Neural cell (in vitro differentiated cells): ENCODE data around the gene SRRM1. TPM values are rescaled to one million over a fixed set of nuclear protein-coding genes. Genes with fewer than 3 reads are reported as not detected.

Experiments
- H2AFZ ChIP-seq: fragments of 200-600, 300-800 bp; sonication (generic), shearing (Covaris generic); 2 replicates; pipeline ENCODE4 v1.6.0; 2014; ENCODE audit warnings: low read depth, mild to moderate bottlenecking, antibody characterized with exemption, low read length, moderate library complexity
- H3F3A ChIP-seq: fragments of 200-600 bp; shearing (Covaris generic); 2 replicates; pipeline ENCODE4 v1.6.1; 2016; ENCODE audit warnings: mild to moderate bottlenecking, moderate library complexity, mixed read lengths, antibody characterized with exemption, low read length; ENCODE audit not compliant: insufficient read depth, poor library complexity, severe bottlenecking
- H3K27ac ChIP-seq: fragments of 200-600, 300-800 bp; sonication (generic), shearing (Covaris generic); 2 replicates; pipeline ENCODE4 v1.5.1; 2014; ENCODE audit warnings: mild to moderate bottlenecking, low read length, moderate library complexity
- H3K27me3 ChIP-seq: fragments of 300-800, 200-600 bp; sonication (generic), shearing (Covaris generic); 2 replicates; pipeline ENCODE4 v1.6.0; 2014; ENCODE audit warnings: mild to moderate bottlenecking, low read depth, low read length, moderate library complexity; ENCODE audit not compliant: insufficient read depth
- H3K36me3 ChIP-seq: fragments of 300-800, 200-600 bp; sonication (generic), shearing (Covaris generic); 2 replicates; pipeline ENCODE4 v1.5.1; 2014; ENCODE audit warnings: mild to moderate bottlenecking, antibody characterized with exemption, low read length, moderate library complexity; ENCODE audit not compliant: insufficient read depth
- H3K4me2 ChIP-seq: fragments of 300-800, 200-600 bp; sonication (generic), shearing (Covaris generic); 2 replicates; pipeline ENCODE4 v1.6.0; 2014; ENCODE audit warnings: mild to moderate bottlenecking, low read length
- H3K4me3 ChIP-seq: fragments of 300-800, 200-600 bp; sonication (generic), shearing (Covaris generic); 2 replicates; pipeline ENCODE4 v1.5.1; 2014; ENCODE audit warnings: mild to moderate bottlenecking, low read length, moderate library complexity
- H3K79me2 ChIP-seq: fragments of 200-600 bp; shearing (Covaris generic); replicated peaks from 2 replicates; pipeline ENCODE4 v1.6.0; 2014; ENCODE audit warnings: mild to moderate bottlenecking, low read length, moderate library complexity; ENCODE audit not compliant: insufficient read depth
- H3K9ac ChIP-seq: fragments of 300-800, 200-600 bp; sonication (generic), shearing (Covaris generic); 2 replicates; pipeline ENCODE4 v1.6.1; 2016; ENCODE audit warnings: mild to moderate bottlenecking, low read length, mixed read lengths
- H3K9me2 ChIP-seq: fragments of 200-600 bp; shearing (Covaris generic); 2 replicates; pipeline ENCODE4 v1.6.1; 2016; ENCODE audit warnings: mild to moderate bottlenecking, low read length, mixed read lengths; ENCODE audit not compliant: insufficient read depth
- H3K9me3 ChIP-seq: fragments of 200-600, 300-800 bp; sonication (generic), shearing (Covaris generic); 2 replicates; pipeline ENCODE4 v1.6.1; 2016; ENCODE audit warnings: mild to moderate bottlenecking, mixed run types, low read length, moderate library complexity, mixed read lengths
- H4K20me1 ChIP-seq: fragments of 200-600 bp; shearing (Covaris generic); 2 replicates; pipeline ENCODE4 v1.6.1; 2016; ENCODE audit warnings: mild to moderate bottlenecking, mixed run types; ENCODE audit not compliant: insufficient read depth
- CTCF ChIP-seq: fragments of 450-650 bp; IDR thresholded peaks from 2 replicates; pipeline ENCODE4 v1.5.1; 2014; ENCODE audit warnings: antibody characterized with exemption, mild to moderate bottlenecking, moderate library complexity; ENCODE audit not compliant: poor library complexity, severe bottlenecking
- EP300 ChIP-seq: fragments of 450-650 bp; conservative IDR thresholded peaks from 2 replicates; pipeline ENCODE4 v1.6.1; 2014; ENCODE audit warnings: antibody characterized with exemption, mild to moderate bottlenecking, moderate library complexity; ENCODE audit not compliant: poor library complexity, severe bottlenecking
- EZH2 ChIP-seq: fragments of 200-600, 300-800 bp; shearing (Covaris generic), sonication (generic); IDR thresholded peaks from 2 replicates; pipeline ENCODE4 v1.6.1; 2014; ENCODE audit warnings: antibody characterized with exemption, low read length, borderline replicate concordance, mild to moderate bottlenecking; ENCODE audit not compliant: insufficient read depth, poor library complexity, severe bottlenecking
- MXI1 ChIP-seq: fragments of 450-650 bp; conservative IDR thresholded peaks from 2 replicates; pipeline ENCODE4 v1.6.1; 2014; ENCODE audit warnings: antibody characterized with exemption, mild to moderate bottlenecking; ENCODE audit not compliant: poor library complexity, severe bottlenecking
- POLR2AphosphoS5 ChIP-seq: IDR thresholded peaks from 2 replicates; pipeline ENCODE4 v1.6.1; 2012
- RAD21 ChIP-seq: fragments of 450-650 bp; conservative IDR thresholded peaks from 2 replicates; pipeline ENCODE4 v1.6.1; 2014; ENCODE audit warnings: antibody characterized with exemption, mild to moderate bottlenecking, moderate library complexity
- REST ChIP-seq: IDR thresholded peaks from 2 replicates; pipeline ENCODE4 v1.6.1; 2012; ENCODE audit warnings: borderline replicate concordance
- SMC3 ChIP-seq: fragments of 450-650 bp; conservative IDR thresholded peaks from 2 replicates; pipeline ENCODE4 v1.6.1; 2014; ENCODE audit warnings: antibody characterized with exemption, mild to moderate bottlenecking, moderate library complexity; ENCODE audit not compliant: poor library complexity
- TAF1 ChIP-seq: IDR thresholded peaks from 2 replicates; pipeline ENCODE4 v1.6.1; 2012; ENCODE audit warnings: low read depth
- polyA plus RNA-seq: library from polyadenylated mRNA; depleted of rRNA; stranded (reverse); fragments of >200 nt; gene quantifications from 2 replicates; pipeline ENCODE4 v1.2.3, GENCODE V29; 2014

Gene SRRM1
- polyA plus RNA-seq, 1 donor from 2014 or later = 37.1 TPM

GRCh38 chr1:24652382-24652781 lies 9.3 kb downstream of the SRRM1 start:
- Histone ChIP-seq H3K27me3 (no peaks in the 10 kb centered on the region), H2AFZ (no peak overlapping the region), H3K4me3 (no peak overlapping the region), H3K9me2 (no peaks in the 10 kb centered on the region), H4K20me1 (no peaks in the 10 kb centered on the region), H3K36me3 (peaks cover 5% of the 10 kb centered on the region), H3K4me2 (no peak overlapping the region), H3F3A (no peaks in the 10 kb centered on the region), H3K9ac (no peak overlapping the region), H3K27ac (no peak overlapping the region), H3K79me2 (peaks cover 14% of the 10 kb centered on the region), H3K9me3 (no peaks in the 10 kb centered on the region)
- TF ChIP-seq REST = no peak
- TF ChIP-seq CTCF = no peak
- TF ChIP-seq EZH2 = no peak
- no peak for TF ChIP-seq SMC3
- TF ChIP-seq EP300 = no peak
- no peak for TF ChIP-seq RAD21
- TF ChIP-seq MXI1 = no peak
- no peak for TF ChIP-seq TAF1
- no peak for TF ChIP-seq POLR2AphosphoS5

GRCh38 chr1:24654010-24654409 lies 10.9 kb downstream of the SRRM1 start:
- H3K79me2 ChIP-seq = peaks cover 4% of the 10 kb centered on the region
- no peaks in the 10 kb centered on the region for H3K9me2 ChIP-seq
- no peak overlapping the region for H3K9ac ChIP-seq
- peaks cover 4% of the 10 kb centered on the region for H3K36me3 ChIP-seq
- H3K4me2 ChIP-seq = no peak overlapping the region
- H3K9me3 ChIP-seq = no peaks in the 10 kb centered on the region
- H3F3A ChIP-seq = no peaks in the 10 kb centered on the region
- no peak overlapping the region for H2AFZ ChIP-seq
- H3K27ac ChIP-seq = no peak overlapping the region
- H4K20me1 ChIP-seq = no peaks in the 10 kb centered on the region
- no peaks in the 10 kb centered on the region for H3K27me3 ChIP-seq
- no peak for TF ChIP-seq MXI1
- TF ChIP-seq CTCF = no peak
- no peak for TF ChIP-seq SMC3
- TF ChIP-seq EZH2 = no peak
- TF ChIP-seq TAF1 = no peak
- TF ChIP-seq EP300 = no peak
- no peak for TF ChIP-seq REST
- no peak for TF ChIP-seq POLR2AphosphoS5
- TF ChIP-seq RAD21 = no peak
- no peak overlapping the region for H3K4me3 ChIP-seq
